ENCODE measurements around the gene ZWILCH. TPM values are rescaled to one million over a fixed set of nuclear protein-coding genes. Genes with fewer than 3 reads are reported as not detected.

Gene ZWILCH
- total and polyA plus RNA-seq, 2 experiments from 2014 or later, result 9.8 to 17.8 TPM

- TF ChIP-seq CTCF (IDR thresholded peaks at IDR 0.05; ENCODE audit: poor library complexity) (no peak), EZH2 (IDR thresholded peaks at IDR 0.05; ENCODE audit: borderline replicate concordance) (no peak), EZH2phosphoT487 (IDR thresholded peaks at IDR 0.05; ENCODE audit: low read depth, severe bottlenecking, unreplicated experiment) (no peak)
- no peaks in the 10 kb centered on the region for H3K36me3 ChIP-seq (replicated peaks; ENCODE audit: insufficient read depth, low read depth)
- H3K9me3 ChIP-seq (ENCODE audit: low read depth), result no peaks in the 10 kb centered on the region
- peaks cover 1% of the 10 kb centered on the region for H3K79me2 ChIP-seq
- H3K9me2 ChIP-seq (replicated peaks; ENCODE audit: insufficient read depth), result no peaks in the 10 kb centered on the region
- no peak overlapping the region for H3K27ac ChIP-seq
- H3K27me3 ChIP-seq, result no peaks in the 10 kb centered on the region
- 90% methylated on average over 6 of the region's 6 CpGs for WGBS (ENCODE audit: low lambda C conversion rate, missing lambda C conversion rate)
- no peak overlapping the region for H3K4me2 ChIP-seq
- H3K4me3 ChIP-seq, result no peak overlapping the region
- no peaks in the 10 kb centered on the region for H4K20me1 ChIP-seq (ENCODE audit: insufficient read depth, poor library complexity, severe bottlenecking)
- no peak for DNase-seq (ENCODE audit: low spot score)
- no peak overlapping the region for H2AFZ ChIP-seq
- no peaks in the 10 kb centered on the region for H3K4me1 ChIP-seq (ENCODE audit: insufficient read depth)
These were observed 15.8 kb upstream of the ZWILCH start for GRCh38 chr15:66489179-66489791.

- no peak overlapping the region for H2AFZ ChIP-seq
- no peak for DNase-seq (ENCODE audit: low spot score)
- 98% methylated on average over 3 of the region's 3 CpGs for WGBS (ENCODE audit: low lambda C conversion rate, missing lambda C conversion rate)
- no peaks in the 10 kb centered on the region for H3K9me3 ChIP-seq (ENCODE audit: low read depth)
- no peak overlapping the region for H3K4me2 ChIP-seq
- H3K36me3 ChIP-seq (replicated peaks; ENCODE audit: insufficient read depth, low read depth), result no peaks in the 10 kb centered on the region
- TF ChIP-seq EZH2phosphoT487 (IDR thresholded peaks at IDR 0.05; ENCODE audit: low read depth, severe bottlenecking, unreplicated experiment) (no peak), CTCF (IDR thresholded peaks at IDR 0.05; ENCODE audit: poor library complexity) (no peak), EZH2 (IDR thresholded peaks at IDR 0.05; ENCODE audit: borderline replicate concordance) (no peak)
- no peak overlapping the region for H3K4me3 ChIP-seq
- H4K20me1 ChIP-seq (ENCODE audit: insufficient read depth, poor library complexity, severe bottlenecking), result no peaks in the 10 kb centered on the region
- H3K4me1 ChIP-seq (ENCODE audit: insufficient read depth), result peaks cover 9% of the 10 kb centered on the region
- H3K27me3 ChIP-seq, result no peaks in the 10 kb centered on the region
- H3K79me2 ChIP-seq, result peaks cover 22% of the 10 kb centered on the region
- no peaks in the 10 kb centered on the region for H3K9me2 ChIP-seq (replicated peaks; ENCODE audit: insufficient read depth)
- no peak overlapping the region for H3K27ac ChIP-seq
These were observed 13.3 kb upstream of the ZWILCH start for GRCh38 chr15:66491846-66492245.

GRCh38 chr15:66494262-66494661 lies 10.9 kb upstream of the ZWILCH start:
- WGBS (ENCODE audit: low lambda C conversion rate, missing lambda C conversion rate), result 91% methylated on average over 2 of the region's 2 CpGs
- Histone ChIP-seq H4K20me1 (ENCODE audit: insufficient read depth, poor library complexity, severe bottlenecking) (no peaks in the 10 kb centered on the region), H3K27me3 (no peaks in the 10 kb centered on the region), H3K9me2 (replicated peaks; ENCODE audit: insufficient read depth) (no peaks in the 10 kb centered on the region), H3K4me1 (ENCODE audit: insufficient read depth) (peaks cover 10% of the 10 kb centered on the region), H3K9me3 (ENCODE audit: low read depth) (no peaks in the 10 kb centered on the region), H3K36me3 (replicated peaks; ENCODE audit: insufficient read depth, low read depth) (no peaks in the 10 kb centered on the region), H3K27ac (no peak overlapping the region), H3K4me3 (no peak overlapping the region), H3K79me2 (peaks cover 28% of the 10 kb centered on the region), H2AFZ (no peak overlapping the region), H3K4me2 (no peak overlapping the region)
- TF ChIP-seq CTCF (IDR thresholded peaks at IDR 0.05; ENCODE audit: poor library complexity) (no peak), EZH2phosphoT487 (IDR thresholded peaks at IDR 0.05; ENCODE audit: low read depth, severe bottlenecking, unreplicated experiment) (no peak), EZH2 (IDR thresholded peaks at IDR 0.05; ENCODE audit: borderline replicate concordance) (no peak)
- no peak for DNase-seq (ENCODE audit: low spot score)
